Lower leg skin (tissue), 3 donors: Measurements from ENCODE around the gene CLMN.

ENCODE experiments used
- POLR2A ChIP-seq, 2 donors: fragments of 450-650 bp; IDR thresholded peaks; one replicate each; pipeline ENCODE4 v1.6.1; 2016 to 2017; ENCODE audit warnings: antibody characterized with exemption in 2 of 2, mild to moderate bottlenecking in 1 of 2, moderate library complexity in 1 of 2
- TF ChIP-seq, protein P1 (sequence below), 3 donors: fragments of 450-650 bp; IDR thresholded peaks; one replicate each; pipeline ENCODE4 v1.5.1; 2016; ENCODE audit warnings: antibody characterized with exemption in 3 of 3, mild to moderate bottlenecking in 3 of 3, moderate library complexity in 2 of 3

DNA sequence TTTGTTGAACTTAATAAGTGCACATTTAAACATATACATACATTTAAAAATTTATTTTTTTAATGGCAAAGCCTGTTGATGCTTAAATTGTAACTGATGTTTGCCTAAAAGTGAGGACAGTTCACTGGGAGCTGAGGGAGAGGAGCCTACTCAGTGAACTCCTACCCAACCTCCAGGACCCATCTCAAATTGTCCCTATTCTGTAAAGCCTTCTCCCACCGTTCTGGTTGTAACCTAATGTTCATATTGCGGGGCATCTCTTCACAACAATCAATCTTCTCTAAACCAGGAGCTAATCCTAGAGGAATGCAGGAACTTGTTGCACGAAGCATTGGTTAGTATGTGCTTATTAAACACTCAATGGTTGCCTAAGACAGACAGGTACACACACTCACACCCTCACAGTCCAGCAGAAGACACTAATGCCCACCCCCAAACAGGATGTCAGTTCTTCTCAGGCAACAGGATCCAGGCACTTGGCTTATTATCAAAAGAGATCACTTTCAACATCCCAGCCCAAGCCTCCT is 1.8 kb downstream of the CLMN start:
- TF ChIP-seq, protein P1, sequence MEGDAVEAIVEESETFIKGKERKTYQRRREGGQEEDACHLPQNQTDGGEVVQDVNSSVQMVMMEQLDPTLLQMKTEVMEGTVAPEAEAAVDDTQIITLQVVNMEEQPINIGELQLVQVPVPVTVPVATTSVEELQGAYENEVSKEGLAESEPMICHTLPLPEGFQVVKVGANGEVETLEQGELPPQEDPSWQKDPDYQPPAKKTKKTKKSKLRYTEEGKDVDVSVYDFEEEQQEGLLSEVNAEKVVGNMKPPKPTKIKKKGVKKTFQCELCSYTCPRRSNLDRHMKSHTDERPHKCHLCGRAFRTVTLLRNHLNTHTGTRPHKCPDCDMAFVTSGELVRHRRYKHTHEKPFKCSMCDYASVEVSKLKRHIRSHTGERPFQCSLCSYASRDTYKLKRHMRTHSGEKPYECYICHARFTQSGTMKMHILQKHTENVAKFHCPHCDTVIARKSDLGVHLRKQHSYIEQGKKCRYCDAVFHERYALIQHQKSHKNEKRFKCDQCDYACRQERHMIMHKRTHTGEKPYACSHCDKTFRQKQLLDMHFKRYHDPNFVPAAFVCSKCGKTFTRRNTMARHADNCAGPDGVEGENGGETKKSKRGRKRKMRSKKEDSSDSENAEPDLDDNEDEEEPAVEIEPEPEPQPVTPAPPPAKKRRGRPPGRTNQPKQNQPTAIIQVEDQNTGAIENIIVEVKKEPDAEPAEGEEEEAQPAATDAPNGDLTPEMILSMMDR (IDR thresholded peaks at IDR 0.05) = no peak
- no peak for TF ChIP-seq POLR2A (IDR thresholded peaks at IDR 0.05)
